ENCODE data around the gene GUCD1.
A peak's percentile ranks its signal among the peaks of the same experiment; 100 is the strongest.

Gene GUCD1

DNA sequence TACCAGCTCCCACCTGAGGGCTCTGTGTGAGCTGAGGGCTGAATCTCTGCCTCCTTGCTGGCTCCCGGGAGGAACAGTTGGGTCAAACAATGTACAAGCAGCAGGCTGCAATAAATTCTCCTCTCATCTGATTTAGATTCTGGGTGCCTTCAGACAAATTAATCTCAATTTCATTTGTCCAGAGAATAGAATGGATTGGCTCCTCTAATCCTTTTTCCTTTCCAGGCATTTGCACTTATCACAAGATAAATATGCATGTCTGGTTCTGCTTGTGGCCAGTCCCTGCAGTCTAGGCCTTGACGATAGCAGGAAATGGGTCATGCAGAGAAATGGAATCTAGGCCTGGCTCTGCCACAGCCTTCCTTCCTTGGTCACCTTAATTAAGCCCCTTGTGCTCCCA, 31.1 kb downstream of the GUCD1 start:
- DNase-seq: no peak

DNA sequence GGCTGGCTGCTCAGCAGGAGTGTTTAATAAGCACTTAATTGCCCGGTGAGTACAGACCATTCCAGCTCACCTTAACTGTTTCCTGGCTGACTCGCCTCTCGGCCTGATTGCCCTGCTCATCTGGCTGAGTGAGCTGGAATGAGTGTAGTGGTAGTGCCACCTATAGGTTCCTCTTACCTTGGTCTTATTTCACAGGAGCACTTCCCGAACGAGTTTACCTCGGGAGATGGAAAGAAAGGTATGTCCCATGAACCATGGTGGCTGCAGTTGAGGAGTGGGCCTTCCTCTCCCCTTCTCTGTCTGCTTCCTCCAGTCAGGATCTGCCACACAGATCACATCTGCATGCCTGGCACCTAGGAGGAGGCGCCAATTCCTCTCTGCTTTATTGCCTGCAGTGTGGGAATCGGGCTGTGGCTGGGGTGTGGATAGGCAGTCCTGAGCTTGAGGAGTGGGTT, 33.1 kb downstream of the GUCD1 start:
- DNase-seq: peak; percentile 82

DNA sequence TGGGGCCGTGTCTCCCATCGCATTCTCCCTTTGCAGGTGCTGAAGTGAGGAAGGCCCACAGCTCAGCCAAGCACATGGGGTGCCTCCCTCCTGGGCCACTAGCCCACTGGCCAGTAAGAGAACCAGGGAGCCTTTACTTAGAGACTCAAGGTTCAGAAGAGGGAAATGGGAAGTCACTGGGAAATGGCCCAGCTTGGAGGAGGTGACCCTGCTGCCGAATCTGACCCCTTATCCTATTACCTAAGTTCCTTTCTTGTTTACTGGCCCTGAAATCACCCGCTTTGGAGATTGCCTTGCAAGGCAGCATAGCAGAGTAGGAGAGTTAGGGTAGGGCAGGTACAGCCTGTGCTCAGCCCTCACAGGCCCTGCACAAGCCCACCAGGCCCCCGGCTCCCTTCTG, 35.4 kb downstream of the GUCD1 start:
- DNase-seq: no peak

DNA sequence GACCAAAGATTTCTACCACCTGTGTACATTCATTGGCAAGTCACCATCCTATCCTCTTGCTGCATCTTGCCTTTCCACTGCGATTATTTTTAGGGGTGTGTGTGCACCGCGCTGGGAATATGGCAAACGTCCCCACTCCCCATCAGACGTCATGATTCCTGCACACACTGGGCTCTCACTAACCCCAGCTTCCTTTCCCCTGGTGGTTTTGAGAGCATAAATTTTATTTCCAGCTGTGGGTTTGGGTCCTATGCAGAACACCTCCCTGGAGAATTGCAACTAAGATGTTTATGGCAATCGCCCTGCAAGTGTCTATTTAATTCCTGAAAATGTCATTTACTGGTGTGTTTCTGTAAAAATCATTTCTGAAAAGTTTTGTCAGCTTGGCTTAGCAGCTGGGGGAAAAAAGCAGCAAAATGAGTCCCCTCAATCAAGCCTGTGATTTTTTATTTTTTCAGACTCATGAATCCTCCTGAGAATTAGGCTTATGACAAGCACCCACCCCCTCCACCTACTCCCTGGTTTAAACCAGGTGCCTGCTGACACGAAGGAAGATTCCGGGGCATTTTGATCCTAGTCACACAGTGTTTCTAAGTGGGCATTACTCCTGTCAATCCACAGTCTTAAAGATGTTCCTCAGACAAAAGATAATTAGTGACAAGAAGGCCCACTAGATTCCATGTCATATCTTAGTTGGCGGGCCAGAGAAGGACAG, 36.0 kb downstream of the GUCD1 start:
- no peak for DNase-seq

DNA sequence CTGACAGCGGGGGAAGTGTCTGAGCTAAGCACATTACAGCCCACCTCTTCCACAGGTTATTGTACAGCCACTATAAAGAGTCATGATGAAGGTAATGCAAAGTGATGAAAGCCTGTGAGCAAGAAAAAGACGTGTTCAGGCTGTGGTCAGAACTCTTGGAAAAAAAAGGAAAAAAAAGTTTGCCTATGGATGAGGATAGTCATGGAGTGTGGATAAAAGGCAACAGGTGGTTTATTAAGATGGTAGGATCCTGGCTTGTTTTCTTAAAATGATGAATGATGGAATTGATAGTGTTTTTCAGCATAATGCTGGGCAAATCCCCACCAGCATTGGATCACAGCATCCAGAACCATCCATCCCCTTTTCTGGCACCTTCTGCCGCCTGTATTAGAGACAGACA, 36.7 kb downstream of the GUCD1 start:
- DNase-seq: no peak

DNA sequence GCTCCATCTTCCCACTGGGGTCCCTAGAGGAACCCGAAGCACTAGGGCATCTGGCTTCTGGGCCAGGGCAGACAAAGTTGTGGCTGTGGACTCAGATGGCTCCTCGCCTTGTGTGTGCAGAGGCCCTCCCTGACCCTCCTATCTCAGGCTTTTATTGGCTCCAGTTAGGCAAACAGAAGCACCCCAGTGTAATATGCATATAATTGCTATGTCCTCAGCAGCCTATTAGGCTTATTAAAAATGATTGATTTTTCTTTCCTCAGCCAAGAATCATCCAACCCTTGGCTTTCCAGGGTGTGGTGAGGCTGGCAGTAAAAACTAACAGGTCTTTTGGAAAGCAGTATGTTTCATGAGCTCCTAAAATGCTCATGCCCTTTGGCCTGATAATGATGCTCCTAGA, 37.5 kb downstream of the GUCD1 start:
- DNase-seq: no peak

DNA sequence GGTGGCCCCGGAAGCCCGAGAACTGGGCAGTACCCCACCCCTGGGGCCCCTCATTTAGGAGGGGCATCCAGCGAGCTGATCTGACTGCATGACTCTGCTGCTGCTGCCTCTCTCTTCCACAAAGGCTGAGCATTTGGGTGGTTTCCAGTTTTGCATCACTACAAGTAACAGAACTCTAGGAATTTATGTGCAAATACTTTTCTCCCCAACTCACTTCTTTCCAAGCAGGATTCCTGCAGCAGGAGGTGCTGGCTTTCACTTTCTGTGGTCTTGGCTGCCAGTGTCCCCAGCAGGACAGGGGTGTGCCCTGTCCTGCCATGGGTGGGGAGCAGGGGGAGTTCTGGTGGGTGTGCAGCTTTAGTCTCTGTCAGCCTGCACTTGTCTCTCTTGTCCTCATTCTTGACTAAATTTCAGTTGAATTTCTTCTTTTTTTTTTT, 38.6 kb downstream of the GUCD1 start:
- peak; percentile 86 for DNase-seq

DNA sequence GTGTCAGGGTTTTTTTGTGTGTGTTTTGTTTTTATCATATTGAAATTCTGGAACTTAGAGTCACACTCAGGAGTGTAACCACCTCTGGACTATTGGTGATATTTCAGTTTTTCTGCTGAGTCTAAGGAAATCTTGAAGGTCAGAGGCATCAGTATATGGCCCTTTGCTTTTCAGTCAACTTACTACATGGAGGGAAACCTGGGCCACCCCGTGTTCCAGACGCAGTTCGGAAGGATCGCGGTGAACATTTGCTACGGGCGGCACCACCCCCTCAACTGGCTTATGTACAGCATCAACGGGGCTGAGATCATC, 40.0 kb downstream of the GUCD1 start:
- DNase-seq: no peak

DNA sequence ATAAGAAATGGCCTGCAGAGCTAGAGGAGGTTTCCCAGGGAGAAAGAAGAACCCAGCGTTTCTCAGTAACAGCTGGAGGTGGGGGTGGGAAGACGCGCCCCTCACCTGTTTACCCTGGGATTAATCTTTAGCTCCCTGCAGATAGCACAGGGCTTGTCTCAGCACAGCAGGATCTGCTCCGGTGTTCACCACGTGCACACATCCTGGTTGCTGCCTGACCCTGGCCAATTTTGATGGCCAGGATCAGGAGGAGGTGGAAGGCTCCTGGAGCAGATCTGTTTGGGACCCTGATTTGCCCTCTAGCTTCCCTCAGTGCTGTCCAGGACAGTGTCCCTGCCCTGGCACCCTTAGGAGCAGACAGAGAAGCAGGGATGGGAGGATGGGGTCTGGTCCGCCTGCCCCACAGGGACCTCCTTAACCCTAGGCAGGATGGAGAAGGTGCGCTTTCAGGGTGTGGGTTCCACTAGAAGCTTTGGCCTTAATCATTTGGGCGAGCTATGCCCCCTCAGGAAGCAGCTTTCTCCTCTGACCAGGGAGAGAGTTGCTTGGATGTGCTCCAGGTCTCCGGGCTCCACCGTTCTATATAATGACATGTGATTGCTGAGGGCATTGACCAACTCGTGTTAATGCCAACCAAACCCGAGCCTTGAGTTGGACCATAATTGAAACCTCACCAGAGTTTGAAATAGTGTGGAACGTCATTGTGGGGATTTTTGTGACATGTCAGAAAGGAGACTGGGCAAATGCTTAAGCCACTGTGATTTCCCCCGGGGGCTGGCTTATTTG, 40.5 kb downstream of the GUCD1 start:
- DNase-seq: no peak

DNA sequence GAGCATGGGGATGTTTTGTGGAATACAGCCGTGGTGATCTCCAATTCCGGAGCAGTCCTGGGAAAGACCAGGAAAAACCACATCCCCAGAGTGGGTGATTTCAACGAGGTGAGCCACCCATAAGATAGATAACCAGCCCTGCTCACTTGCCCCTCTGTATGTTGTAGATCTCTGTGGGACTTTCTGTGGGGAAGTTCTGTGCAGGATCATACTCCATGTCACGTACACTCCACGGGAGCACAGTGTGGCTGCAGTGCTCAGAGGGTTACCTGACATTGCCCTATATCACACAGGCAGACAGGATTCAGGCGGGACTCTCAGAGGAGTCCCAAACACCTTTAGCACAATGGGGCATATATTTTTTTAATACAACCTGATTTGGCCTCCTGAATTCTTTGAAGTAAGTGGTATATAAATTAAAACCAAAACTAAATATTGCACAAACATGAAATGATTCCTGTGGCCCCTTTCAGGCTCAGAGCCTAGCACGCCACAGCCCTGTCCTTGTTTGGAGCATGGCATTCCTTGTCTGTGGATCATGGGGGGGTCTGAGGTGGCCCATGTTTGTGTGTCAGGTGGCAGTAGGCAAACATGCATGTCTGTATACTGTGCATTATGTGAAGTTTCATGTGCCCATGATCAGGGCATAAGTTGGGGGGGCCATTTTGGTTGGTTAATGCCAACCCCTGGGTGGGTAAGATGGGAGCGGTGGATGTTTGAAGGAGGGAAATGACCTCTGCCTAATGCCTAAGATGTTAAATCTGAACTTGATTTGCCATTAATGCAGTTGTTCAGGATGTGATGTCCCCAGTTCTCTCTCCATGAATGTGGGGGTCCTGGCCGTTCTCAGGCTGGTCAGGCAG, 41.3 kb downstream of the GUCD1 start:
- DNase-seq: no peak

DNA sequence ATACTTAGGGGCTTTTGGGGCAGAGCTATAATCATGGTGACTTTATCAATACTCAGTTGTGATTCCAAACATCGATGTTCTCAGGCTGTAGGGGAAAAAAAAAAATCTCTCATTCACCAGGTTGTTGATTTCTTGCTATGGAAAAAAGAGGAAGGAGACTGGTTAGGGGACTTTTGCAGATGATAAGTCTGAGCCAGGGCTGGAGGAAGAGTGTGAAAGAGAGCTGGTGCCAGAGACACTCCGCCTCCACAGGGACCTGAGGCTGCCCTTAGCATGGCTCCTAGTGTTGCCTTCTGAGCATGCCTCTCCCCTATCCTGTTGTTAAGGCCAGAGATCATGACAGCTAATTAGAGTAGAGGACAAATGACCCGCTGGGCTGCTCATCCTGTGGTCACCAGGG, 42.9 kb downstream of the GUCD1 start:
- DNase-seq: no peak

DNA sequence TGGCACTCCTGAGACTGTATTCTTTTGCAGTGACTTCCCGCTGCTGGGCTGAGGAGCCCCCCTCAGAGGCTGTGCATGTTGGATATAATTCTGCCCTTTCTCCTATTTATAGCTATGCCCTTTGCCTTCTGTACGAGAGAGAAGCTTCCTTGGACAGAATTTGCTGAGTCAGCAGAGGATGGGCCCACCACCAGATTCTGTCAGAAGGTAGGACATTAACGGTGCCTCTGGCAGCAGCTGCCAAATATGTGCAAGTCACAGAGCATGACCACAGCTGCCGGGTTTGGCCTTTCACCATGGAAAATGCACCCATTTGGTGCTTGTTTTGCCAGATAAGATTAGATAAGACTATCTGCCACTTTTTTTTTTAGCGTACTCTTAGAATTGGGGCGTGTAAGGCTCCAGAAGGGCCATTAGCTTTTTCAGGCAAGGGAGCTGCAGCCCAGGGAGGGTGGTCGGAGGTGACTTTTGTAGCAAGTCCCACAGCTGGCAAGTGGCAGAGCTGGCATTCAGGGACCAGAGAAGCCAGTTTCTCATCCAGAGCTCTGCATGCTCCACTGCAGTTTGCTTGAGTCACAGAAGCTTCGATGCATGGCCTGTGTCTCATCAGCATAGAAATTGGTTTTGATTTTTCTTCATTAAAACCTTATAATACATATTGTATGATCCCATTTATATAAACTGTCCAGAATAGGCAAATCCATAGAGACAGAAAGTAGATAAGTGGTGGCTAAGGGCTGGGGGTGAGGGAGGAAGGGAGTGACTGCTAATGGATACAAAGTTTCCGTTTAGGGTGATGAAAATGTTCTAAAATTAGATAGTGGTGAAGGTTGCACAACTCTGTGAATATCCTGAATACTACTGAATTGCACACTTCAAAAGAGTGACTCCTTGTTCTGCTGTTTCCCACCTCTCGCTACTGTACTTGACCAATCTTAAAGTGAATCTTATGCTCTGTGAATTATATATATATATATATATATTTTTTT, 44.0 kb downstream of the GUCD1 start:
- DNase-seq: peak; percentile 29

DNA sequence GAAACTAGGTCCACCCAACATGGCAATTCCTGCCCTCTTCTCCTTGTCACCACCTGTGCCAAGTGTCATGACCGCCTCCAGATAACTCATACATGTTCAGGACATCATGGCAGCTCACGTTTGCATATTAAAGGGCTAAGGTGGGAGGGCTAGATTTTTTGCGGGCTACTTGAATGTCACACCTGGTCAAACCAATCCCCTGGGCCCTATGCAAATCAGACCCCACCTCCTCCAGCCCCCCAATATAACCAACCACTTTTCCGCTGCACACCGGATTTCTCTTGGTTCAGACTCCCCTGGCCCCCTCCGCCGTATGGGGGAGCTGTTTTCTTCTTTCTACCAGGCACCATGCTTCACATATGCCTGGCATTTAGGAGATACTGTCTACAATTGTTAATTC, 47.2 kb downstream of the GUCD1 start:
- no peak for DNase-seq

DNA sequence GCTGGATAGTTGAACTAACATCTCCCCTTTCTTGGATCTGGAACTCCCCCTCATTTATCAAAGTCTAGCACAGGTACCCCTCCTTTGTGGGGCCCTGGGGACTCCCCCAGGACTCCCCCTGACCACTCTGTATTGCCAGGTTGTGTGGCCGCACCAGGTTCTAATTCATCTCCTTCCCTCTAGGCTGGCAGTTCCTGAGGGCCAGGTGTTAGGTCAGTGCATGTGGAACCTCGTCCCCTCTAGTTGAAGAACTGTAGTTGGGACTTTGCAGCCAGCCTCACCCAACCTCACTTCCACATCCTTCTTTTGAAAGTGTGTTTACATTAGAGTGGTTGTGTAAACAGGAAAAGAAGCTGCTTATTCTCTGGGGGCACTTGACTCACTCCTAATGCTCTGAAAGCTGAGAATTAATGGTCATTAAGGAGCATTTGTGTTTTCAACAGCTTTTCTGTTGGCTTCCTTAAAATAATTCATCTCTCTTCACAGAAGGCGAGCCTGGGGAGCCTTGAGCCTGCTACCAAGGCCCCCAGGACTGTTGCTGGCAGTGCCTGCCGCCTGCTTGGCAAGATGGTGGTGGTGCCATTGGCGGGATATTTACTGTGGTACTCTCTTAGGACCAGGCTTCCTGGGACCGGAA, 48.0 kb downstream of the GUCD1 start:
- DNase-seq: no peak

DNA sequence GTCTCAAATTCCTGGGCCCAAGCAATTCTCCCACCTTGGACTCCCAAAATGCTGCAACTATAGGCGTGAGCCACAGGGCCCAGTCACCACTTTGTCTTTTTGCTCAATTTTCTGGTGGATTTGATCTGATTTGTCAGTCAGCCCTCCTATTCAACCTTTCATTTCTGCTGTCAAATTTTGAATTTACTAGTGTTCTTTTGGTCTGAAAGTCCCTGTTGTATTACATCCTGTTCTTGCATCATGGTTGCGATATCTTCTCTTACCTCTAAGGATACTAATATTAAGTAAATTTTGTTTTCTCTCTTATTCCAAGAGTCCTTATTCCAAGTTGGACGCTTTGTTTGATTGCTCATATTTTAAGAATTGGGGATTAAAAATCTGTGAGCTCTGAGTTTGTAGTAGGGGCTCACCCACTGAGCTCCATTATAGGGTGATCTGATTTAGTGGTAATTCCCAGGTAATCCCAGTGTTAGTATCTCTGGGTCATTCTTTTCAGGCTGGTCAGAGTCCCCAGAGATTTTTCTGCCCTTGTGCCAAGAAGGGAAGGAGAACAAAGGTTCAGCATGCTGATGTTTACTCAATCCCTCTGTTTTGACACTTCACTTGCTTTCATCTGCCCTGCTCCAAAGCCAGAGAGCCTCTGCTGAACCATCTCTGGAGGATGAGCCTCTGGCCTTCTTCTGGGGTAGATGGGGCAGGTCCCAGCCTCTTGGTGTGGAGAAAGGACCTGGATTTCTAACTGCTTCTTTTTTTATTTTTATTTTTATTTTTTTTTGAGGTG, 49.8 kb downstream of the GUCD1 start:
- DNase-seq: no peak

DNA sequence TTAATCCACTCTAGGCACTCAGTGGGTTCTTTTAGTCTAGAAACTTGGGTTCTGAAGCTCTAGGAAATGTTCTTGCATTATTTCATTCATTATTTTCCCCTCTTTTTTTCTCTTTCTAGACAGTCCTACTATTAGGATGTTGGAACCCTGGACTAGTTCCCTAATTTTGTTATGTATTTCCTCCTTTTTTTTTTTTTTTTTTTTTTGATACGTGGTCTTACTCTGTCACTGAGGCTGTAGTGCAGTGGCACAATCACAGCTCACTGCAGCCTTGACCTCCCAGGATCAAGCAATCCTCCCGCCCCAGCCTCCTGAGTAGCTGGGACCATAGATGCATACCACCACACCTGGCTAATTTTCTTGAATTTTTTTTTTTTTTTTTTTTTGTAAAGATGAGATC, 50.4 kb downstream of the GUCD1 start:
- DNase-seq: no peak

DNA sequence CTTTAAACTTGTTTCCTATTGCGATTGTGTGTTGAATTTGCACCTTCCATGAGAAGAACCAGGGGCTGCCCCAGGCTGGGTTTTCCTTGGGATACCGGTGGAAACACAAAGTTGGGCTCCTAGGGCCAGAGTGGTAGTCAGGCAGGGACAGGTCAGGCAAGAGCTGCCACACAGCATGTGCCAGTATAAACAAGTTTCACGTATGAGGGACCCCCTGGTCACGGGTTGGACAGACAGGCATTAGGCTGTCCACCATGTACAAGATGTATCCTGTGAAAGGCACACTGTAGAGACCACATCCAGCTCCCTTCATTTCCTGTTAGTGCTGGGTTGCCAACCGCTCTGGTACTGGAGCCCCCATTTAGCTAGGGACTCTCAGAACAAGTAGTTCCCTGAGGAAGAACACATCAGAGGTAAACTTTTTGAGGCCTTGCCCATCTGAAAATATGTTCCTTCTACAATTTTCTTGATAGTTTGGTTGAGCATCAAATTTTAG, 51.0 kb downstream of the GUCD1 start:
- DNase-seq: no peak

DNA sequence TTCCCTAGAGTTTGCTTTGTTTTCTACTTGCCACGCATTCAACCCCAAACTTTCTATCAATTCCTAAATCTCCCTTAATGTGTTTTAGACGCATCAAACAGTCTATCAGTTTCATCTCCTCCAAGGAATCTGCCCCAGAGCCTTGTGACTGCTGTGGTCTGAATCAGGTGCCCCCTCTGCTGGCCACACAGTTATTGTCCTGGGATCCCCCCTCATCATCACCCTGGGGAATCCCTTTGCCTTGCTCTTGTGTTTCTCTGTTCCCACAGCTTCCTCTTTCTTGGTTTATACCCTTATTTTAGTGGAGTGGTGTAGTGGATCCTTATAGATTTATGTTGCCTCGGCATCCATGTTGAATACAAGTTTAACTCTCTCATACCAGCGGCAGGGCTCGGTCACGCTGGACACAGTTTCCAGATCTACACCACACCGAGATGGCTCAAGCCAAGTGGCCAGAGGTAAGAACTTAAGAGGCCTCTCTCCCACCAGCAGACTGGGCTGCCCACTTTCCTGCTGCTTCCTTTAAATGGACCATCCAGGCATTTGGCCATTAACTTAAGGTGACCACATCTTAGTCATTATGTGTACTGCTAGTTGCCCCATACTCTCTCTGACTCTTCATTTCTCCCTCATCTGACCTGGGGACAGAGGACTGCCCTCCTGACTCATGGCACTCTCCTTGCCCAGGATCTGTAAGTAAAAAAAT, 51.6 kb downstream of the GUCD1 start:
- DNase-seq: peak; percentile 32

DNA sequence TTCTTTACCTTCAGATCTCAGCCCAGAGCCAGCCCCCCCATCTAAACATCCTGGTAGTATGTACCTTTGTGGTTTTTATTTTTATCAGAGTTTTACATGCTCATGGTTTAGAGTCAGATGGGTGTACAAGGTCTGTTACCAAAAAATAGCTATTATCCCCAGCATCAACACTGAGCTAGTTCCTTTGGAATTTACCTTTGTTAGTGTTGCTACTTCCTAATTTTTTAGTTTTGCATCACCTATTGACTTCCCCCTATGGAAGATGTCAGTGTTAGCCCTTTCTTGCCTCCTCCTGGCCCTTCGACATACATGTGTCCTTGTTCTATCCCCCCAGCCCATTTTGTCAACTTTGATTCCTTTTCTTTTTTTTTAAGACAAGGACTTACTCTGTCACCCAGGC, 52.4 kb downstream of the GUCD1 start:
- no peak for DNase-seq

DNA sequence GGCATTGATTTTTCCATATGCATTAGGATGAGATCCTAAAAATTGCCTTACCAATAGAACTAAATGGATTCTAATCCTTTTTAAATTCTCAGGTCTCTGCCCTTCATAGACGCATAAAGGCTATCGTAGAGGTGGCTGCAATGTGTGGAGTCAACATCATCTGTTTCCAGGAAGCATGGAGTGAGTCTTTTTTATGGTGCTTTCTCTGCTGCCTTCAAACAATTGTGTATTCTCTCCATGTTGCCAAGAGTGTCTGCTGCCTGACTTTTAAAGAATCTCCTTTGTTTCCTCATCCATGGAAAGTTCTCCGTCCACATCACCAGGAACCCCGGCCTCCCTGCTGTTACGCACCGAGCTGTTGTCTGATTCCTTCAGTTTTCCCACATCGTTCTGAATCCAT, 52.9 kb downstream of the GUCD1 start:
- DNase-seq: no peak
